Progenitor cell of endocrine pancreas (in vitro differentiated cells): ENCODE results near the gene PRRG2. TPM values are rescaled to one million over a fixed set of nuclear protein-coding genes. Genes with fewer than 3 reads are reported as not detected.

Source experiments
- DNase-seq: peaks from one replicate; pipeline ENCODE4 v3.0.0; 2021; ENCODE audit warnings: low spot score; ENCODE audit not compliant: unreplicated experiment
- H3K27ac Mint-ChIP-seq: 2 replicates; pipeline ENCODE4 v1.8.0; 2021; ENCODE audit warnings: mild to moderate bottlenecking, moderate library complexity, mixed read lengths
- H3K27me3 Mint-ChIP-seq: 2 replicates; pipeline ENCODE4 v1.8.0; 2021; ENCODE audit warnings: mixed read lengths
- H3K36me3 Mint-ChIP-seq: 2 replicates; pipeline ENCODE4 v1.8.0; 2022; ENCODE audit warnings: mixed read lengths; ENCODE audit not compliant: insufficient read depth
- H3K4me1 Mint-ChIP-seq: 2 replicates; pipeline ENCODE4 v1.8.0; 2021; ENCODE audit warnings: low read depth, mixed read lengths
- H3K4me3 Mint-ChIP-seq: 2 replicates; pipeline ENCODE4 v1.8.0; 2021; ENCODE audit warnings: low read depth, mild to moderate bottlenecking, moderate library complexity, mixed read lengths
- H3K9me3 Mint-ChIP-seq: 2 replicates; pipeline ENCODE4 v1.8.0; 2021; ENCODE audit warnings: low read depth, mixed read lengths
- total RNA-seq: library from RNA; stranded (reverse); gene quantifications from 2 replicates; pipeline ENCODE4 v1.2.1, GENCODE V29; 2021
- TF ChIP-seq, protein P1 (sequence below): fragments of 200-600 bp; sonication (generic); IDR thresholded peaks from one replicate; pipeline ENCODE4 v1.5.0; 2021; ENCODE audit warnings: antibody characterized with exemption, mild to moderate bottlenecking; ENCODE audit not compliant: unreplicated experiment

PRRG2 gene
- total RNA-seq, 1 donor from 2014 or later = 6.8 TPM

DNA sequence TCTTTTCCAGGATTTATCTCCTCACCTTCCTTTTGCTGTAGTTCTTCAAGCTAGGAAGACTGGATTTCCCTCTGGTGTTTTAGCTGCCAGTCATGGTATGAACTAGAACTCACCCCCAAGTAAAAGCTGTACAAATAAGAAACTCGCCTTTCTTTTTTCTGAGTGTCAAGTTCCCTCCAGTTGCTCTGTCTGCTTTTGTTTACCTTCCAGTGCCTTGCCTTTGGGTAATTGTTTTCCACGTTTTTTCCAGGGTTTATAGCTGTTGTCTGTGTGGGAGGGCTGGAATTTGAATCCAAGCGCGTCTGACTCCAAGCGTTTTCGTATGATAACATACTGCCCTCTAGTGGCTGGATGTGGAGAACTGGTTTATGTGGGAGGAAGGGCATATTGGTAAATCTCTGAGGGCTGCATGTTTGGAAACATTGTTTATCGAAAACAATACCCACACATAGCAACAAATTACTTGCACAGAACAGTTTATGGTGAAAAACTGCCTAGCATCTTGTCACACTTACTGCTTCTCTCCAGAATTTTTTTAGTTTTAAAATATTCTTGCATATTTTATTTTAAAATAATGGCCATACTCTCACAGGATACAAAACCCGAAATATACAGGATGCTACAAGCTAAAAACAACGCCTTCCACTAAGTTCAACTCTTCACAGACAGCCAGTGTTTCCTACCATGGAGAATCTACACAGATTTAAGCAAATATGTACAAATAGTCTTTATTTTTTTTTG, 34.1 kb upstream of the PRRG2 start:
- peak overlapping the region; percentile 19 for H3K4me3 Mint-ChIP-seq
- peak; percentile 64 for DNase-seq
- H3K4me1 Mint-ChIP-seq = peaks cover 12% of the 10 kb centered on the region
- H3K9me3 Mint-ChIP-seq = no peaks in the 10 kb centered on the region
- no peaks in the 10 kb centered on the region for H3K27me3 Mint-ChIP-seq
- peak overlapping the region; percentile 89 for H3K27ac Mint-ChIP-seq
- peaks cover 11% of the 10 kb centered on the region for H3K36me3 Mint-ChIP-seq
- TF ChIP-seq, protein P1, sequence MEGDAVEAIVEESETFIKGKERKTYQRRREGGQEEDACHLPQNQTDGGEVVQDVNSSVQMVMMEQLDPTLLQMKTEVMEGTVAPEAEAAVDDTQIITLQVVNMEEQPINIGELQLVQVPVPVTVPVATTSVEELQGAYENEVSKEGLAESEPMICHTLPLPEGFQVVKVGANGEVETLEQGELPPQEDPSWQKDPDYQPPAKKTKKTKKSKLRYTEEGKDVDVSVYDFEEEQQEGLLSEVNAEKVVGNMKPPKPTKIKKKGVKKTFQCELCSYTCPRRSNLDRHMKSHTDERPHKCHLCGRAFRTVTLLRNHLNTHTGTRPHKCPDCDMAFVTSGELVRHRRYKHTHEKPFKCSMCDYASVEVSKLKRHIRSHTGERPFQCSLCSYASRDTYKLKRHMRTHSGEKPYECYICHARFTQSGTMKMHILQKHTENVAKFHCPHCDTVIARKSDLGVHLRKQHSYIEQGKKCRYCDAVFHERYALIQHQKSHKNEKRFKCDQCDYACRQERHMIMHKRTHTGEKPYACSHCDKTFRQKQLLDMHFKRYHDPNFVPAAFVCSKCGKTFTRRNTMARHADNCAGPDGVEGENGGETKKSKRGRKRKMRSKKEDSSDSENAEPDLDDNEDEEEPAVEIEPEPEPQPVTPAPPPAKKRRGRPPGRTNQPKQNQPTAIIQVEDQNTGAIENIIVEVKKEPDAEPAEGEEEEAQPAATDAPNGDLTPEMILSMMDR = peak; percentile 86

DNA sequence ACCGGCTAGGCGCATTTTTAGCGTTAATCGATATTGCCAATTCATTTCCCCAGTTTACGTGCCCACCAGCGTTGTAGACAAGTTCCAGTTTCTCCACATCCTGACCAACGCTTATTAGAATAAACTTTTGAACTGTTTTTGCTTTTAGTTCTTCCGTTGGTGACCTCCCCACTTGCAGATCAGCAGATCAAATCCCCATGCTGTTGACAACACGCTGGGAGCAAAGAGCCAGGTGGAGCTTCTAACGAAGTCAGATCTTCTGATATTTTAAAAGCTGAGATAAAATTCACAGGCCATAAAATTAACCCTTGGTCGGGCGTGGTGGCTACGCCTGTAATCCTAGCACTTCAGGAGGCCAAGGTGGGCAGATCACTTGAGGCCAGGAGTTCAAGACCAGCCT, 32.1 kb upstream of the PRRG2 start:
- H3K9me3 Mint-ChIP-seq = no peaks in the 10 kb centered on the region
- peaks cover 25% of the 10 kb centered on the region for H3K4me1 Mint-ChIP-seq
- TF ChIP-seq, protein P1 = no peak
- no peaks in the 10 kb centered on the region for H3K27me3 Mint-ChIP-seq
- no peak overlapping the region for H3K4me3 Mint-ChIP-seq
- no peak for DNase-seq
- H3K36me3 Mint-ChIP-seq = peaks cover 14% of the 10 kb centered on the region
- H3K27ac Mint-ChIP-seq = peak overlapping the region; percentile 89

DNA sequence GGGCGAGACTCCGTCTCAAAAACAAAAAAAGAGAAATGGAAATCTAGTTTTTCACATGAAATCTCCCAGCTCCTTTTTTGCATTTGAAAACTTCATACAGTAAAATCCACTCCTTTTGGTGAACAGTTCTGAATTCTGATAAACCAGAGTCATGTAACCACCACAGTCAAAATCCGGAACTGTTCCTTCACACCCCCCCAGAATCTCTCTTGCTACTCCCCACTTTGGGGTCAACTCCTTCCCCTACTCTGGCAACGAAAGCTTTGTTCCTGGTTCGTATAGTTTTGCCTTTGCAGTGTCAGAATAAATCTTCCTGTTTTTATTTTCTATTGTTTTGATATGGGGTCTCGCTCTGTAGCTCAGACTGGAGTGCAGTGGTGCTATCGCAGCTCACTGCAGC, 29.6 kb upstream of the PRRG2 start:
- Mint-ChIP-seq H3K36me3 (peaks cover 23% of the 10 kb centered on the region), H3K4me1 (peaks cover 30% of the 10 kb centered on the region), H3K4me3 (no peak overlapping the region), H3K27me3 (no peaks in the 10 kb centered on the region), H3K9me3 (no peaks in the 10 kb centered on the region), H3K27ac (peak overlapping the region; percentile 77)
- no peak for DNase-seq
- TF ChIP-seq, protein P1 = no peak

DNA sequence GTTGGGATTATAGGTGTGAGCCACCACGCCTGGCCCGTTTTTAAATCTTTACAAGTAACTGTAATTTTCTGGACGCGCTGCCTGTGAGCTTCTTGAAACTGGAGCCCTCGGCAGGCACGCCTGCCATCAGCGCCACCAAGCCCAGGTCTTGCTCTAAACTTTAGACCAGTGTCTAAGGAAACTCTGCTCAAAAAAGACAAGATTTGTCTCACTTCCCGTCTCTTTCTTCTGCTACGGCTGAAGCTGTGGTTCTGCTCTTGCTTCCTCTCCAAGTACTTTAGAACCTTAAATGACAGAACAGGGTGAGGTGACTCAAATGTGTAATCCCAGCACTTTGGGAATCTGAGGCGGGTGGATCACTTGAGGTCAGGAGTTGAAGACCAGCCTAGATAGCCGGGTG, 28.4 kb upstream of the PRRG2 start:
- Mint-ChIP-seq H3K27me3 (no peaks in the 10 kb centered on the region), H3K27ac (peak overlapping the region; percentile 97), H3K4me3 (no peak overlapping the region), H3K9me3 (no peaks in the 10 kb centered on the region), H3K4me1 (peaks cover 27% of the 10 kb centered on the region), H3K36me3 (peaks cover 26% of the 10 kb centered on the region)
- TF ChIP-seq, protein P1 = no peak
- DNase-seq = no peak

DNA sequence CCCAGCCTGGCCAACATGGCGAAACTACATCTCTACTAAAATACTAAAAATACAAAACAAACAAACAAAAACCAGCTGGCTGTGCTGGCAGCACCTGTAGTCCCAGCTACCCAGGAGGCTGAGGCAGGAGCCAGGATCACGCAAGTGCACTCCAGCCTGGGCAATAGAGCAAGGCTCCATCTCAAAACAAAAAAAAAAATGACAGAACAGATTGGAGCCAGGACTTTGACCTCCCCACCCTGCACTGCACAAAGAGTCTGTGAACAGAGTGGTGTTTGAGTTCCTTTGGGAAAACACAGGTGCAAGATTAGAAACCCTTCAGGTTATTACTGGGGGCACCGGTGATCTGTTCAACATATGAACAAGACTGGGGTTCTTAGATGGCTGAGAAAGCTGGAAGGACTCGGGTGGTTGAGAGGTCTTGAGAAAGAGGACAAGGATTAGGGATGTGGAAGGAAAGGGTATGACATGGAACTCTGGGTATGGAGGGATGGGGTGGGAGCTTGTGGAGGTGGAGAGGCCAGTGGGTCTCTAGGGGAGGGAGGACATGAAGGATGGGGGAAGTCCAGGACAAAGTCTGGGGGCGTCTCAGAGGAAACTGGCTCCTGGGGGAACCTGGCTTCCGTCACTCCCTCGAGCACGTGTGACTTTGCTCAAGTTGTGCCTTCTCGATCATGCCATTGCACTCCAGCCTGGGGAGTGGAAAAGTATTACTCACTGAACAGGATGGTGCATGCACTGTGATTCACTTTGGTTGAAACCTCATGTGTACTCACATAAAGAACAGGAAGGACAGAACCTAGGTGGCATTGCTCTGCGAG, 27.5 kb upstream of the PRRG2 start:
- TF ChIP-seq, protein P1 = no peak
- Mint-ChIP-seq H3K36me3 (peaks cover 29% of the 10 kb centered on the region), H3K27me3 (no peaks in the 10 kb centered on the region), H3K27ac (peak overlapping the region; percentile 97), H3K9me3 (no peaks in the 10 kb centered on the region), H3K4me1 (peaks cover 27% of the 10 kb centered on the region), H3K4me3 (peak overlapping the region; percentile 64)
- DNase-seq = no peak
